ENCODE measurements around the gene ATM.

GRCh38 chr11:108207683-108208060, 15.2 kb upstream of the ATM start:
- TF ChIP-seq POLR2A (IDR thresholded peaks at IDR 0.05) = no peak
- TF ChIP-seq, protein P1, sequence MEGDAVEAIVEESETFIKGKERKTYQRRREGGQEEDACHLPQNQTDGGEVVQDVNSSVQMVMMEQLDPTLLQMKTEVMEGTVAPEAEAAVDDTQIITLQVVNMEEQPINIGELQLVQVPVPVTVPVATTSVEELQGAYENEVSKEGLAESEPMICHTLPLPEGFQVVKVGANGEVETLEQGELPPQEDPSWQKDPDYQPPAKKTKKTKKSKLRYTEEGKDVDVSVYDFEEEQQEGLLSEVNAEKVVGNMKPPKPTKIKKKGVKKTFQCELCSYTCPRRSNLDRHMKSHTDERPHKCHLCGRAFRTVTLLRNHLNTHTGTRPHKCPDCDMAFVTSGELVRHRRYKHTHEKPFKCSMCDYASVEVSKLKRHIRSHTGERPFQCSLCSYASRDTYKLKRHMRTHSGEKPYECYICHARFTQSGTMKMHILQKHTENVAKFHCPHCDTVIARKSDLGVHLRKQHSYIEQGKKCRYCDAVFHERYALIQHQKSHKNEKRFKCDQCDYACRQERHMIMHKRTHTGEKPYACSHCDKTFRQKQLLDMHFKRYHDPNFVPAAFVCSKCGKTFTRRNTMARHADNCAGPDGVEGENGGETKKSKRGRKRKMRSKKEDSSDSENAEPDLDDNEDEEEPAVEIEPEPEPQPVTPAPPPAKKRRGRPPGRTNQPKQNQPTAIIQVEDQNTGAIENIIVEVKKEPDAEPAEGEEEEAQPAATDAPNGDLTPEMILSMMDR (IDR thresholded peaks at IDR 0.05) = no peak
